OCI-LY1 (cell line): ENCODE data around the gene MXD1.

ENCODE experiments used
- H2AFZ ChIP-seq: fragments of 200-600 bp; sonication (generic), shearing (Covaris generic); 2 replicates; pipeline ENCODE4 v1.6.0; 2014; ENCODE audit warnings: antibody characterized with exemption, mild to moderate bottlenecking, low read length
- H3F3A ChIP-seq: fragments of 200-600 bp; sonication (generic), shearing (Covaris generic); 2 replicates; pipeline ENCODE4 v1.6.0; 2014; ENCODE audit warnings: mild to moderate bottlenecking, antibody characterized with exemption, low read length, moderate library complexity; ENCODE audit not compliant: insufficient read depth
- H3K27ac ChIP-seq: fragments of 200-600 bp; sonication (generic); 2 replicates; pipeline ENCODE4 v1.5.1; 2014; ENCODE audit warnings: low read length, mixed run types, mild to moderate bottlenecking, low read depth; ENCODE audit not compliant: poor library complexity, severe bottlenecking
- H3K27me3 ChIP-seq: fragments of 200-600 bp; sonication (generic); 2 replicates; pipeline ENCODE4 v1.6.0; 2014; ENCODE audit warnings: antibody characterized with exemption, mild to moderate bottlenecking, low read length, moderate library complexity; ENCODE audit not compliant: insufficient read depth
- H3K36me3 ChIP-seq: fragments of 200-600 bp; sonication (generic); 2 replicates; pipeline ENCODE4 v1.6.1; 2014; ENCODE audit warnings: mild to moderate bottlenecking, antibody characterized with exemption, low read length, moderate library complexity, mixed read lengths; ENCODE audit not compliant: insufficient read depth
- H3K4me1 ChIP-seq: fragments of 200-600 bp; sonication (generic); 2 replicates; pipeline ENCODE4 v1.5.1; 2014; ENCODE audit warnings: mild to moderate bottlenecking, low read length, moderate library complexity; ENCODE audit not compliant: insufficient read depth, severe bottlenecking
- H3K4me2 ChIP-seq: fragments of 200-600 bp; sonication (generic), shearing (Covaris generic); 2 replicates; pipeline ENCODE4 v1.6.1; 2014; ENCODE audit warnings: low read length
- H3K4me3 ChIP-seq: fragments of 200-600 bp; sonication (generic); 2 replicates; pipeline ENCODE4 v1.5.1; 2014; ENCODE audit warnings: low read length, low read depth, mild to moderate bottlenecking, mixed read lengths; ENCODE audit not compliant: poor library complexity, severe bottlenecking
- H3K79me2 ChIP-seq: fragments of 200-600 bp; shearing (Covaris generic); 2 replicates; pipeline ENCODE4 v1.6.1; 2016; ENCODE audit warnings: mixed run types, low read length, mixed read lengths; ENCODE audit not compliant: insufficient read depth
- H3K9ac ChIP-seq: fragments of 200-600 bp; sonication (generic), shearing (Covaris generic); 2 replicates; pipeline ENCODE4 v1.6.1; 2014; ENCODE audit warnings: mild to moderate bottlenecking, low read length, mixed read lengths
- H3K9me2 ChIP-seq: fragments of 200-600 bp; sonication (generic), shearing (Covaris generic); 2 replicates; pipeline ENCODE4 v1.6.1; 2014; ENCODE audit warnings: low read depth, mild to moderate bottlenecking, low read length, mixed read lengths
- H3K9me3 ChIP-seq: fragments of 200-600 bp; shearing (Covaris generic); 2 replicates; pipeline ENCODE4 v1.6.1; 2014; ENCODE audit warnings: low read length, mixed read lengths
- H4K20me1 ChIP-seq: fragments of 200-600 bp; sonication (generic), shearing (Covaris generic); 2 replicates; pipeline ENCODE4 v1.6.0; 2016; ENCODE audit warnings: mild to moderate bottlenecking, low read length; ENCODE audit not compliant: insufficient read depth
- EZH2 ChIP-seq: fragments of 200-600 bp; sonication (generic), shearing (Covaris generic); IDR thresholded peaks from 2 replicates; pipeline ENCODE4 v1.8.0; 2017; ENCODE audit warnings: borderline replicate concordance, mixed run types, mild to moderate bottlenecking, antibody characterized with exemption, low read length, moderate library complexity, mixed read lengths
- TF ChIP-seq, protein P1 (sequence below): fragments of 200-600 bp; sonication (generic), shearing (Covaris generic); IDR thresholded peaks from 2 replicates; pipeline ENCODE4 v1.5.1; 2017; ENCODE audit warnings: mild to moderate bottlenecking, antibody characterized with exemption, low read length, moderate library complexity, mixed read lengths

Gene MXD1

DNA sequence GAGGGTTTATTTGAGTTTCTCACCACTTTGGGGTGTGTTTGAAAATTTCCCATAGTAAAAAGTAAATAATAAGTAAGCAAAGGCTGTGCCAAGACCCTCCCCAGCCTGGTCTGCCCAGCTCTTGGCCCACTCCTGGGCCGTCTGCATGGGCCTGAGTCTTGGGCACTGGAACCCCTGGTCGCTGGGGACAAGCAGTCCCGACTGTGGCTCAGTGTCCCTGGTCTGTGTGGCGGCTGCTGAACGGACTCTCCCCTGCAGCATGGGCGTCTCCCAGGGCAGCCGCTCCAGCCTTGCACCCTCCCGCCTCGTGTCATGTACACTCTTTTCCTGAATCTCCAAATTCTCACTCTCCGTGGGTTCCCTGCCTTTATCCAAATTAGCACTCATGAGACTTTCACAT lies 53.7 kb downstream of the MXD1 start:
- Histone ChIP-seq H3K4me1 (no peaks in the 10 kb centered on the region), H3K9ac (no peak overlapping the region), H3F3A (no peaks in the 10 kb centered on the region), H3K27ac (no peak overlapping the region), H3K9me2 (no peaks in the 10 kb centered on the region), H3K9me3 (no peaks in the 10 kb centered on the region), H4K20me1 (no peaks in the 10 kb centered on the region), H3K79me2 (no peaks in the 10 kb centered on the region), H3K36me3 (no peaks in the 10 kb centered on the region; the same call in 1 of the 2 replicates), H3K4me2 (no peak overlapping the region), H3K4me3 (no peak overlapping the region), H2AFZ (no peak overlapping the region), H3K27me3 (peaks cover 4% of the 10 kb centered on the region; the same call in 1 of the 2 replicates)
- no peak for TF ChIP-seq EZH2
- TF ChIP-seq, protein P1, sequence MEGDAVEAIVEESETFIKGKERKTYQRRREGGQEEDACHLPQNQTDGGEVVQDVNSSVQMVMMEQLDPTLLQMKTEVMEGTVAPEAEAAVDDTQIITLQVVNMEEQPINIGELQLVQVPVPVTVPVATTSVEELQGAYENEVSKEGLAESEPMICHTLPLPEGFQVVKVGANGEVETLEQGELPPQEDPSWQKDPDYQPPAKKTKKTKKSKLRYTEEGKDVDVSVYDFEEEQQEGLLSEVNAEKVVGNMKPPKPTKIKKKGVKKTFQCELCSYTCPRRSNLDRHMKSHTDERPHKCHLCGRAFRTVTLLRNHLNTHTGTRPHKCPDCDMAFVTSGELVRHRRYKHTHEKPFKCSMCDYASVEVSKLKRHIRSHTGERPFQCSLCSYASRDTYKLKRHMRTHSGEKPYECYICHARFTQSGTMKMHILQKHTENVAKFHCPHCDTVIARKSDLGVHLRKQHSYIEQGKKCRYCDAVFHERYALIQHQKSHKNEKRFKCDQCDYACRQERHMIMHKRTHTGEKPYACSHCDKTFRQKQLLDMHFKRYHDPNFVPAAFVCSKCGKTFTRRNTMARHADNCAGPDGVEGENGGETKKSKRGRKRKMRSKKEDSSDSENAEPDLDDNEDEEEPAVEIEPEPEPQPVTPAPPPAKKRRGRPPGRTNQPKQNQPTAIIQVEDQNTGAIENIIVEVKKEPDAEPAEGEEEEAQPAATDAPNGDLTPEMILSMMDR = no peak

DNA sequence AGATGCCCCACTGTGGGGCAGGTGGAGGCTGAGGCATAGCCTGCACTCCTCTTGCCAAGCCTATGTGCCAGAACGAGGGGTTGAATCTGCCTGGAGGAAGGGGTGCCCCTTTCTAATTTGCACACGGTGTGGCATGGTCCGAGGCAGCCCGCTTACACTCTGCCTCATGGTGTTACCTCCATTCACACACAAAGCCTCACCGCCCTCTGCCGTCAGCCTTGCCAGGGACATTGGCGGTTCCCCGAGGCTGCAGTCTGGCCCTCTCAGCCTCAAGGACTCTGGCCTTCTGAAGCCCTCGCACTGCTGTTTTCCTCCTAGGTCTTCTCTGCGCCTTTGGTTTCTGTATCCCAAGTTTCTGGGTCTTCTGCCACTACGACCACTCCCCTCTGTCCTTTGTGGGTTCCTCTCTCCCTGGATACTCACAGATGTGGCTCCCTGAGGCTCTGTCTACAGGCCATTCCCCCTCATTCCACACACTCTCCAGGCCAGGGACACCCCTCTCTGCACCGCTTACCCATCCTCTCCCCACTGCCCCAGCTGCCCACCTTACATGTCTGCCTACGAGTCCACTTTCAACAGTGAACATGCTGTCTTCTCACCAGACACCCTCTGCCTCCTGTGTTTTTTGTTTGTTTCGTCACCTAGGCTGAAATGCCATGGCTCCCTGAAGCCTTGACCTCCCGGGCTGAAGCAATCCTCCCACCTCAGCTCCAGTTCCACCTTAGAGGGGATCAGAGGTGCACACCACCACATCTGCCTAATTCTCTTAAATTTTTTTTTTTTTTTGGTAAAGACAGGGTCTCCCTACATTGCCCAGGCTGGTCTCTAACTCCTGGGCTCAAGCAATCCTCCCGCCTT lies 54.4 kb downstream of the MXD1 start:
- no peak overlapping the region for H3K27ac ChIP-seq
- TF ChIP-seq, protein P1 = no peak
- no peak for TF ChIP-seq EZH2
- H3K79me2 ChIP-seq = no peaks in the 10 kb centered on the region
- H3K4me1 ChIP-seq = no peaks in the 10 kb centered on the region
- no peak overlapping the region for H3K9ac ChIP-seq
- no peaks in the 10 kb centered on the region; the same call in 1 of the 2 replicates for H3K36me3 ChIP-seq
- H3K9me2 ChIP-seq = no peaks in the 10 kb centered on the region
- H3K4me2 ChIP-seq = no peak overlapping the region
- peaks cover 4% of the 10 kb centered on the region; the same call in 1 of the 2 replicates for H3K27me3 ChIP-seq
- H3K4me3 ChIP-seq = no peak overlapping the region
- no peak overlapping the region for H2AFZ ChIP-seq
- H3K9me3 ChIP-seq = no peaks in the 10 kb centered on the region
- H3F3A ChIP-seq = no peaks in the 10 kb centered on the region
- H4K20me1 ChIP-seq = no peaks in the 10 kb centered on the region

DNA sequence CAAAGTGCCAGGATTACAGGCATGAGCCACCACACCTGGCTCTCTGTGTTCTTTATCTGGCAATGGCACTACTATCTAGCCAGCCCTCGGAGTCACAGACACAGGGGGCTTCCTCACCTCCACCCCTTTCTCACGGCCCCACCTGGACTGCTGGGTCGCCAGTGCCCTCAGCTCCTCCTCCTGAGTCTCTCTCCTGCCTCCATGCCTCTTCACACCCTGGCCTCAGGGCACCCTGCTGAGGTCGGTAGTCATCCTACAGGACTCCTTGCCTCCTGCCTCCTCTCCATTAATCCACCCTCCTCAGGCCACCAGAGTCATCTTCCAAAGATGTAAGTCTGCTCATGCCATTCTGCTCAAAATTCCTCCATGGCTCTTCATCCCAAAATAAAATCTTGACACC lies 55.1 kb downstream of the MXD1 start:
- Histone ChIP-seq H2AFZ (no peak overlapping the region), H3K27me3 (peaks cover 4% of the 10 kb centered on the region; the same call in 1 of the 2 replicates), H3K79me2 (no peaks in the 10 kb centered on the region), H3F3A (no peaks in the 10 kb centered on the region), H3K36me3 (no peaks in the 10 kb centered on the region; the same call in 1 of the 2 replicates), H3K9me3 (no peaks in the 10 kb centered on the region), H3K4me2 (no peak overlapping the region), H3K9me2 (no peaks in the 10 kb centered on the region), H3K27ac (no peak overlapping the region), H3K9ac (no peak overlapping the region), H4K20me1 (no peaks in the 10 kb centered on the region), H3K4me1 (no peaks in the 10 kb centered on the region), H3K4me3 (no peak overlapping the region)
- no peak for TF ChIP-seq EZH2
- TF ChIP-seq, protein P1 = no peak
